GM21381 (cell line): ENCODE measurements around the gene TMC8.
"Not testable (repeated sequence)": the region's sequence is repeated elsewhere in the genome, so short reads cannot be mapped to it uniquely, and the experiment has no call there.

Source experiments
- ATAC-seq: cut with Tn5 transposase; IDR thresholded peaks from one replicate; pipeline ENCODE4 v1.9.1; 2021; ENCODE audit warnings: mild to moderate bottlenecking, moderate library complexity; ENCODE audit not compliant: unreplicated experiment

The TMC8 gene

GRCh38 chr17:78110363-78111015 is 20.1 kb upstream of the TMC8 start:
- ATAC-seq = no peak

GRCh38 chr17:78111016-78111726 is 19.4 kb upstream of the TMC8 start:
- no peak for ATAC-seq

- ATAC-seq = no peak
Measured at GRCh38 chr17:78111727-78112517, 18.6 kb upstream of the TMC8 start.

GRCh38 chr17:78112518-78113471 is 17.8 kb upstream of the TMC8 start:
- ATAC-seq = no peak

GRCh38 chr17:78113804-78114785 is 16.5 kb upstream of the TMC8 start:
- no peak for ATAC-seq

GRCh38 chr17:78114831-78115723 is 15.5 kb upstream of the TMC8 start:
- ATAC-seq = no peak

GRCh38 chr17:78115803-78116202 is 14.8 kb upstream of the TMC8 start:
- ATAC-seq = not testable (repeated sequence)

- ATAC-seq = no peak
Measured at GRCh38 chr17:78116411-78116810, 14.2 kb upstream of the TMC8 start.

GRCh38 chr17:78117027-78117981 is 13.3 kb upstream of the TMC8 start:
- ATAC-seq = no peak

GRCh38 chr17:78118801-78119241 is 11.8 kb upstream of the TMC8 start:
- ATAC-seq = no peak

- ATAC-seq = no peak
Measured at GRCh38 chr17:78120537-78120936, 10.0 kb upstream of the TMC8 start.

- ATAC-seq = no peak
Measured at GRCh38 chr17:78120971-78121800, 9.4 kb upstream of the TMC8 start.

- ATAC-seq = no peak
Measured at GRCh38 chr17:78121801-78122215, 8.8 kb upstream of the TMC8 start.

- no peak for ATAC-seq
Measured at GRCh38 chr17:78122216-78122930, 8.2 kb upstream of the TMC8 start.

GRCh38 chr17:78122931-78123249 is 7.7 kb upstream of the TMC8 start:
- ATAC-seq = no peak
